ENCODE measurements around the gene PLEKHS1.
"Not testable (repeated sequence)": the region's sequence is repeated elsewhere in the genome, so short reads cannot be mapped to it uniquely, and the experiment has no call there.

PLEKHS1 gene

GRCh38 chr10:113820507-113820906 lies 69.0 kb downstream of the PLEKHS1 start:
- no peak overlapping the region for H3K4me3 ChIP-seq (ENCODE audit: low read depth, low read length)
- TF ChIP-seq CTCF (IDR thresholded peaks at IDR 0.05; ENCODE audit: borderline replicate concordance, insufficient read depth, low read depth, low read length) = no peak; the same call in 1 of the 2 replicates

GRCh38 chr10:113821306-113821705 lies 69.8 kb downstream of the PLEKHS1 start:
- H3K4me3 ChIP-seq (ENCODE audit: low read depth, low read length) = not testable (repeated sequence)

GRCh38 chr10:113822174-113822573 lies 70.7 kb downstream of the PLEKHS1 start:
- TF ChIP-seq CTCF (IDR thresholded peaks at IDR 0.05; ENCODE audit: borderline replicate concordance, insufficient read depth, low read depth, low read length) = no peak

GRCh38 chr10:113823389-113823788 lies 71.9 kb downstream of the PLEKHS1 start:
- no peak for TF ChIP-seq CTCF (IDR thresholded peaks at IDR 0.05; ENCODE audit: borderline replicate concordance, insufficient read depth, low read depth, low read length)
- H3K4me3 ChIP-seq (ENCODE audit: low read depth, low read length) = no peak overlapping the region

More at GRCh38 chr10:113822174-113822573, 70.7 kb downstream of the PLEKHS1 start:
- no peak overlapping the region for H3K4me3 ChIP-seq (ENCODE audit: low read depth, low read length)

- TF ChIP-seq CTCF (IDR thresholded peaks at IDR 0.05; ENCODE audit: borderline replicate concordance, insufficient read depth, low read depth, low read length) = no peak
- no peak overlapping the region for H3K4me3 ChIP-seq (ENCODE audit: low read depth, low read length)
Observed at GRCh38 chr10:113825791-113826190, 74.3 kb downstream of the PLEKHS1 start.

GRCh38 chr10:113828567-113828966 lies 77.1 kb downstream of the PLEKHS1 start:
- H3K4me3 ChIP-seq (ENCODE audit: low read depth, low read length) = not testable (repeated sequence)
